ENCODE results near the gene KIF16B. TPM values are rescaled to one million over a fixed set of nuclear protein-coding genes. Genes with fewer than 3 reads are reported as not detected.

Gene KIF16B
- total and polyA plus RNA-seq, 2 experiments from 2014 or later: 6.5 to 11.1 TPM

GRCh38 chr20:16424780-16425179 lies 148.5 kb downstream of the KIF16B start:
- TF ChIP-seq, protein P1, sequence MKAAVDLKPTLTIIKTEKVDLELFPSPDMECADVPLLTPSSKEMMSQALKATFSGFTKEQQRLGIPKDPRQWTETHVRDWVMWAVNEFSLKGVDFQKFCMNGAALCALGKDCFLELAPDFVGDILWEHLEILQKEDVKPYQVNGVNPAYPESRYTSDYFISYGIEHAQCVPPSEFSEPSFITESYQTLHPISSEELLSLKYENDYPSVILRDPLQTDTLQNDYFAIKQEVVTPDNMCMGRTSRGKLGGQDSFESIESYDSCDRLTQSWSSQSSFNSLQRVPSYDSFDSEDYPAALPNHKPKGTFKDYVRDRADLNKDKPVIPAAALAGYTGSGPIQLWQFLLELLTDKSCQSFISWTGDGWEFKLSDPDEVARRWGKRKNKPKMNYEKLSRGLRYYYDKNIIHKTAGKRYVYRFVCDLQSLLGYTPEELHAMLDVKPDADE (IDR thresholded peaks at IDR 0.05): no peak
- TF ChIP-seq STAT1 (IDR thresholded peaks at IDR 0.05; ENCODE audit: unreplicated experiment) (no peak), JUNB (IDR thresholded peaks at IDR 0.05; ENCODE audit: unreplicated experiment) (no peak), REST (IDR thresholded peaks at IDR 0.05; ENCODE audit: unreplicated experiment) (no peak), EZH2phosphoT487 (IDR thresholded peaks at IDR 0.05; ENCODE audit: unreplicated experiment) (no peak), ZNF114 (CRISPR knock-in tag; IDR thresholded peaks at IDR 0.05) (no peak), NANOG (IDR thresholded peaks at IDR 0.05; ENCODE audit: borderline replicate concordance) (no peak), EZH2 (IDR thresholded peaks at IDR 0.05; ENCODE audit: low read depth, unreplicated experiment) (no peak), CREB1 (CRISPR knock-in tag; IDR thresholded peaks at IDR 0.05; ENCODE audit: low read depth) (no peak)
- TF ChIP-seq, protein P2, sequence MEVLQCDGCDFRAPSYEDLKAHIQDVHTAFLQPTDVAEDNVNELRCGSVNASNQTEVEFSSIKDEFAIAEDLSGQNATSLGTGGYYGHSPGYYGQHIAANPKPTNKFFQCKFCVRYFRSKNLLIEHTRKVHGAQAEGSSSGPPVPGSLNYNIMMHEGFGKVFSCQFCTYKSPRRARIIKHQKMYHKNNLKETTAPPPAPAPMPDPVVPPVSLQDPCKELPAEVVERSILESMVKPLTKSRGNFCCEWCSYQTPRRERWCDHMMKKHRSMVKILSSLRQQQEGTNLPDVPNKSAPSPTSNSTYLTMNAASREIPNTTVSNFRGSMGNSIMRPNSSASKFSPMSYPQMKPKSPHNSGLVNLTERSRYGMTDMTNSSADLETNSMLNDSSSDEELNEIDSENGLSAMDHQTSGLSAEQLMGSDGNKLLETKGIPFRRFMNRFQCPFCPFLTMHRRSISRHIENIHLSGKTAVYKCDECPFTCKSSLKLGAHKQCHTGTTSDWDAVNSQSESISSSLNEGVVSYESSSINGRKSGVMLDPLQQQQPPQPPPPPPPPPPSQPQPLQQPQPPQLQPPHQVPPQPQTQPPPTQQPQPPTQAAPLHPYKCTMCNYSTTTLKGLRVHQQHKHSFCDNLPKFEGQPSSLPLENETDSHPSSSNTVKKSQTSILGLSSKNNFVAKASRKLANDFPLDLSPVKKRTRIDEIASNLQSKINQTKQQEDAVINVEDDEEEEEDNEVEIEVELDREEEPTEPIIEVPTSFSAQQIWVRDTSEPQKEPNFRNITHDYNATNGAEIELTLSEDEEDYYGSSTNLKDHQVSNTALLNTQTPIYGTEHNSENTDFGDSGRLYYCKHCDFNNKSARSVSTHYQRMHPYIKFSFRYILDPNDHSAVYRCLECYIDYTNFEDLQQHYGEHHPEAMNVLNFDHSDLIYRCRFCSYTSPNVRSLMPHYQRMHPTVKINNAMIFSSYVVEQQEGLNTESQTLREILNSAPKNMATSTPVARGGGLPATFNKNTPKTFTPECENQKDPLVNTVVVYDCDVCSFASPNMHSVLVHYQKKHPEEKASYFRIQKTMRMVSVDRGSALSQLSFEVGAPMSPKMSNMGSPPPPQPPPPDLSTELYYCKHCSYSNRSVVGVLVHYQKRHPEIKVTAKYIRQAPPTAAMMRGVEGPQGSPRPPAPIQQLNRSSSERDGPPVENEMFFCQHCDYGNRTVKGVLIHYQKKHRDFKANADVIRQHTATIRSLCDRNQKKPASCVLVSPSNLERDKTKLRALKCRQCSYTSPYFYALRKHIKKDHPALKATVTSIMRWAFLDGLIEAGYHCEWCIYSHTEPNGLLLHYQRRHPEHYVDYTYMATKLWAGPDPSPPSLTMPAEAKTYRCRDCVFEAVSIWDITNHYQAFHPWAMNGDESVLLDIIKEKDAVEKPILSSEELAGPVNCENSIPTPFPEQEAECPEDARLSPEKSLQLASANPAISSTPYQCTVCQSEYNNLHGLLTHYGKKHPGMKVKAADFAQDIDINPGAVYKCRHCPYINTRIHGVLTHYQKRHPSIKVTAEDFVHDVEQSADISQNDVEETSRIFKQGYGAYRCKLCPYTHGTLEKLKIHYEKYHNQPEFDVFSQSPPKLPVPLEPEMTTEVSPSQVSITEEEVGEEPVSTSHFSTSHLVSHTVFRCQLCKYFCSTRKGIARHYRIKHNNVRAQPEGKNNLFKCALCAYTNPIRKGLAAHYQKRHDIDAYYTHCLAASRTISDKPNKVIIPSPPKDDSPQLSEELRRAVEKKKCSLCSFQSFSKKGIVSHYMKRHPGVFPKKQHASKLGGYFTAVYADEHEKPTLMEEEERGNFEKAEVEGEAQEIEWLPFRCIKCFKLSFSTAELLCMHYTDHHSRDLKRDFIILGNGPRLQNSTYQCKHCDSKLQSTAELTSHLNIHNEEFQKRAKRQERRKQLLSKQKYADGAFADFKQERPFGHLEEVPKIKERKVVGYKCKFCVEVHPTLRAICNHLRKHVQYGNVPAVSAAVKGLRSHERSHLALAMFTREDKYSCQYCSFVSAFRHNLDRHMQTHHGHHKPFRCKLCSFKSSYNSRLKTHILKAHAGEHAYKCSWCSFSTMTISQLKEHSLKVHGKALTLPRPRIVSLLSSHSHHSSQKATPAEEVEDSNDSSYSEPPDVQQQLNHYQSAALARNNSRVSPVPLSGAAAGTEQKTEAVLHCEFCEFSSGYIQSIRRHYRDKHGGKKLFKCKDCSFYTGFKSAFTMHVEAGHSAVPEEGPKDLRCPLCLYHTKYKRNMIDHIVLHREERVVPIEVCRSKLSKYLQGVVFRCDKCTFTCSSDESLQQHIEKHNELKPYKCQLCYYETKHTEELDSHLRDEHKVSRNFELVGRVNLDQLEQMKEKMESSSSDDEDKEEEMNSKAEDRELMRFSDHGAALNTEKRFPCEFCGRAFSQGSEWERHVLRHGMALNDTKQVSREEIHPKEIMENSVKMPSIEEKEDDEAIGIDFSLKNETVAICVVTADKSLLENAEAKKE (CRISPR knock-in tag; IDR thresholded peaks at IDR 0.05): no peak
- H3K4me1 Mint-ChIP-seq: peaks cover 20% of the 10 kb centered on the region
- peaks cover 4% of the 10 kb centered on the region for H3K27me3 Mint-ChIP-seq (ENCODE audit: insufficient read depth, low read depth, poor library complexity)
- peaks cover 21% of the 10 kb centered on the region for H3K4me1 ChIP-seq (ENCODE audit: insufficient read depth)
- peaks cover 4% of the 10 kb centered on the region; the same call in 1 of the 2 replicates for H3K9me2 ChIP-seq (ENCODE audit: insufficient read depth)
- H3K36me3 ChIP-seq (ENCODE audit: insufficient read depth): no peaks in the 10 kb centered on the region
- DNase-seq (ENCODE audit: low spot score): no peak
- no peaks in the 10 kb centered on the region for H3K79me2 ChIP-seq (replicated peaks; ENCODE audit: insufficient read depth)
- H3K9me3 Mint-ChIP-seq: no peaks in the 10 kb centered on the region; the same call in 2 of the 3 replicates
- no peak overlapping the region for H3K27ac ChIP-seq (ENCODE audit: low read depth)
- ATAC-seq: no peak
- H3K27ac Mint-ChIP-seq: no peak overlapping the region
- H3K4me3 Mint-ChIP-seq: no peak overlapping the region
- no peaks in the 10 kb centered on the region for H4K20me1 ChIP-seq (replicated peaks; ENCODE audit: insufficient read depth)
- no peaks in the 10 kb centered on the region for H3F3A ChIP-seq (replicated peaks; ENCODE audit: low read depth)
- H3K4me2 ChIP-seq: no peak overlapping the region
- H3K27me3 ChIP-seq (ENCODE audit: insufficient read depth): no peaks in the 10 kb centered on the region
- H2AFZ ChIP-seq: no peak overlapping the region
- no peak overlapping the region for H3K4me3 ChIP-seq
- peaks cover 39% of the 10 kb centered on the region for H3K36me3 Mint-ChIP-seq (ENCODE audit: low read depth)

Data from GM23338 (cell line).